ENCODE data around the gene CYP19A1. TPM values are rescaled to one million over a fixed set of nuclear protein-coding genes. Genes with fewer than 3 reads are reported as not detected.
A peak's percentile ranks its signal among the peaks of the same experiment; 100 is the strongest.

Gene CYP19A1
- total RNA-seq, 1 donor from 2014 or later: not detected

- DNase-seq (ENCODE audit: low read depth): no peak
- TF ChIP-seq CTCF (conservative IDR thresholded peaks at IDR 0.05; ENCODE audit: low read depth, low read length): no peak
- H3K4me3 ChIP-seq (ENCODE audit: low read depth, low read length): no peak overlapping the region
Measured at GRCh38 chr15:51280838-51281237, 57.6 kb downstream of the CYP19A1 start.

GRCh38 chr15:51279391-51279790 is 59.0 kb downstream of the CYP19A1 start:
- H3K4me3 ChIP-seq (ENCODE audit: low read depth, low read length): no peak overlapping the region
- TF ChIP-seq CTCF (conservative IDR thresholded peaks at IDR 0.05; ENCODE audit: low read depth, low read length): no peak

GRCh38 chr15:51277101-51277500 is 61.3 kb downstream of the CYP19A1 start:
- DNase-seq (ENCODE audit: low read depth): no peak
- no peak overlapping the region for H3K4me3 ChIP-seq (ENCODE audit: low read depth, low read length)
- TF ChIP-seq CTCF (conservative IDR thresholded peaks at IDR 0.05; ENCODE audit: low read depth, low read length): no peak

More at GRCh38 chr15:51279391-51279790, 59.0 kb downstream of the CYP19A1 start:
- DNase-seq (ENCODE audit: low read depth): no peak

- no peak for TF ChIP-seq CTCF (conservative IDR thresholded peaks at IDR 0.05; ENCODE audit: low read depth, low read length)
- no peak for DNase-seq (ENCODE audit: low read depth)
- H3K4me3 ChIP-seq (ENCODE audit: low read depth, low read length): no peak overlapping the region
Measured at GRCh38 chr15:51274956-51275355, 63.4 kb downstream of the CYP19A1 start.

- no peak for DNase-seq (ENCODE audit: low read depth)
- no peak for TF ChIP-seq CTCF (conservative IDR thresholded peaks at IDR 0.05; ENCODE audit: low read depth, low read length)
- H3K4me3 ChIP-seq (ENCODE audit: low read depth, low read length): no peak overlapping the region
Measured at GRCh38 chr15:51270706-51271105, 67.7 kb downstream of the CYP19A1 start.

- no peak overlapping the region for H3K4me3 ChIP-seq (ENCODE audit: low read depth, low read length)
- DNase-seq (ENCODE audit: low read depth): no peak
- TF ChIP-seq CTCF (conservative IDR thresholded peaks at IDR 0.05; ENCODE audit: low read depth, low read length): no peak
Measured at GRCh38 chr15:51269496-51269895, 68.9 kb downstream of the CYP19A1 start.

- peak overlapping the region; percentile 54 for H3K4me3 ChIP-seq (ENCODE audit: low read depth, low read length)
- DNase-seq (ENCODE audit: low read depth): no peak
- no peak for TF ChIP-seq CTCF (conservative IDR thresholded peaks at IDR 0.05; ENCODE audit: low read depth, low read length)
Measured at GRCh38 chr15:51267703-51268083, 70.7 kb downstream of the CYP19A1 start.
